HEK293T (cell line): ENCODE data around the gene PCDH11Y.
"Not testable (repeated sequence)": the region's sequence is repeated elsewhere in the genome, so short reads cannot be mapped to it uniquely, and the experiment has no call there.

ENCODE experiments used
- CTCF ChIA-PET: fragments of 350-600 bp; formaldehyde crosslinking; extraction: SDS; loops from one replicate; lab custom pipeline; 2021; ENCODE audit warnings: antibody characterized with exemption, inconsistent platforms; lab: Yijun Ruan, JAX
- POLR2A ChIA-PET: fragments of 350-600 bp; formaldehyde crosslinking; extraction: SDS; loops from one replicate; lab custom pipeline; 2020; ENCODE audit warnings: antibody characterized with exemption, inconsistent platforms; lab: Yijun Ruan, JAX
- DNase-seq: peaks from one replicate; pipeline ENCODE4 v3.0.0; 2012; ENCODE audit warnings: mixed read lengths; ENCODE audit errors: extremely low spot score

The PCDH11Y gene

DNA sequence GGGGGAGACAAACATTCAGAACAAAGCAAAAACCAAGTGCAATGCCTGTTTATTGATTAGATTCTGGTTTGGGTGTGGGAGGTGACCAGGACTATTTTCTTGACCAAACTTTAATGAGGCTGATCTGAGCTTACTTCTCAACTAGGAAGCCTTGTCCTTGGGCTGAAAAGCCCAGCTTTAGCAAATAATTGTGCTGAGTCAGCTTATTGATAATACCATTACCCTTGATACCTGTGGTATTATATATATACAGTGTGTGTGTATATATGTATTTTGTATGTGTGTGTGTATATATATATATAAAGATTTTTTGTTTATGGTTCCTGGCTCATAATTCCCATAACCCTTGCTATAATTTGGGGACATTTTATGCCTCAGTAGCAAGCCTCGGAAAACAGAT is 776.4 kb downstream of the PCDH11Y start:
- DNase-seq, POLR2A ChIA-PET, CTCF ChIA-PET: not testable (repeated sequence)
